ENCODE results near the gene RNF144A. TPM values are rescaled to one million over a fixed set of nuclear protein-coding genes. Genes with fewer than 3 reads are reported as not detected.

The RNF144A gene
- polyA plus RNA-seq, 3 donors, result 0.30 to 0.68 (median 0.48) TPM

DNA sequence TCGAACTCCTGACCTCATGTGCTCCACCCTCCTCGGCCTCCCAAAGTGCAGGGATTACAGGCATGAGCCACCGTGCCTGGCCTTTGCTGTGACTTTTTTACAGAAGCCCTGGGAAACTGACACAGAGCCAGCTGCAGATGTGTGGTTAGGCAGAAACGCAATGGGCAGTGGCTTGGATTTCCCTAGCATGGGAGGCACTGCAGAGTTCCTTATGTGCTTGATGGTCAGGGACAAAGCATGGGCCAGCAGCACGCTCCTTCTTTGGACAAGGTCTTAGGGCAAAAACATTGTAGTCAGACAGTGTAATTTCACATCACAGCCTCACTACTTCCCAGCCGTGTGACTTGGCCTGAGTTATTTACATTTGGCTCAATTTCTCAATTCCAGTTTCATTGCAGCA is 153.9 kb downstream of the RNF144A start:
- Histone ChIP-seq H3K27ac (ENCODE audit: low read depth in 1 of 2, low read length in 2 of 2) (peak overlapping the region; percentile 48 to 90), H3K4me1 (ENCODE audit: control insufficient read depth in 1 of 2, insufficient read depth in 2 of 2, low read length in 2 of 2) (peaks cover 34 to 38% of the 10 kb centered on the region in 2 donors), H2AFZ (ENCODE audit: insufficient read depth, low read depth, low read length, poor library complexity, severe bottlenecking) (no peak overlapping the region), H4K20me1 (ENCODE audit: insufficient read depth, low read length) (no peaks in the 10 kb centered on the region), H3K4me2 (replicated peaks; ENCODE audit: extremely low read depth, low read length, poor library complexity, severe bottlenecking) (no peak overlapping the region), H3K36me3 (replicated peaks in 1 of 2; ENCODE audit: control insufficient read depth in 1 of 2, insufficient read depth in 2 of 2, low read length in 2 of 2) (no peaks in the 10 kb centered on the region), H3K9ac (ENCODE audit: insufficient read depth, low read length, poor library complexity, severe bottlenecking) (no peak overlapping the region), H3K79me2 (ENCODE audit: insufficient read depth, low read length) (no peaks in the 10 kb centered on the region), H3K4me3 (replicated peaks in 1 of 3; ENCODE audit: low read depth in 2 of 3, low read length in 3 of 3) (no peak overlapping the region), H3K27me3 (ENCODE audit: control insufficient read depth in 2 of 2, insufficient read depth in 2 of 2, low read length in 2 of 2) (no peaks in the 10 kb centered on the region), H3K9me3 (replicated peaks in 1 of 2; ENCODE audit: control insufficient read depth in 1 of 2, insufficient read depth in 1 of 2, low read length in 2 of 2) (peaks cover 0 to 11% of the 10 kb centered on the region in 2 donors)
- H3K27ac Mint-ChIP-seq, result peak overlapping the region; percentile 85 to 95 (median 91)
- TF ChIP-seq, protein P1, sequence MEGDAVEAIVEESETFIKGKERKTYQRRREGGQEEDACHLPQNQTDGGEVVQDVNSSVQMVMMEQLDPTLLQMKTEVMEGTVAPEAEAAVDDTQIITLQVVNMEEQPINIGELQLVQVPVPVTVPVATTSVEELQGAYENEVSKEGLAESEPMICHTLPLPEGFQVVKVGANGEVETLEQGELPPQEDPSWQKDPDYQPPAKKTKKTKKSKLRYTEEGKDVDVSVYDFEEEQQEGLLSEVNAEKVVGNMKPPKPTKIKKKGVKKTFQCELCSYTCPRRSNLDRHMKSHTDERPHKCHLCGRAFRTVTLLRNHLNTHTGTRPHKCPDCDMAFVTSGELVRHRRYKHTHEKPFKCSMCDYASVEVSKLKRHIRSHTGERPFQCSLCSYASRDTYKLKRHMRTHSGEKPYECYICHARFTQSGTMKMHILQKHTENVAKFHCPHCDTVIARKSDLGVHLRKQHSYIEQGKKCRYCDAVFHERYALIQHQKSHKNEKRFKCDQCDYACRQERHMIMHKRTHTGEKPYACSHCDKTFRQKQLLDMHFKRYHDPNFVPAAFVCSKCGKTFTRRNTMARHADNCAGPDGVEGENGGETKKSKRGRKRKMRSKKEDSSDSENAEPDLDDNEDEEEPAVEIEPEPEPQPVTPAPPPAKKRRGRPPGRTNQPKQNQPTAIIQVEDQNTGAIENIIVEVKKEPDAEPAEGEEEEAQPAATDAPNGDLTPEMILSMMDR (IDR thresholded peaks at IDR 0.05), result no peak
- H3K9me3 Mint-ChIP-seq, result peaks cover 8 to 23% (median 15%) of the 10 kb centered on the region in 7 donors
- DNase-seq, result peak in 2 of 3 donors; percentile 21 to 57
- H3K4me3 Mint-ChIP-seq, result no peak overlapping the region
- peaks cover 7 to 16% of the 10 kb centered on the region in 2 donors for H3K36me3 Mint-ChIP-seq
- H3K4me1 Mint-ChIP-seq, result peaks cover 43% of the 10 kb centered on the region
- 80% methylated on average over 4 of the region's 6 CpGs for WGBS (ENCODE audit: insufficient coverage)
- intact Hi-C loops (cut with micrococcal nuclease), result no loop called here
- peaks cover 0 to 4% (median 1%) of the 10 kb centered on the region in 3 donors for H3K27me3 Mint-ChIP-seq (ENCODE audit: low read depth in 3 of 3)

DNA sequence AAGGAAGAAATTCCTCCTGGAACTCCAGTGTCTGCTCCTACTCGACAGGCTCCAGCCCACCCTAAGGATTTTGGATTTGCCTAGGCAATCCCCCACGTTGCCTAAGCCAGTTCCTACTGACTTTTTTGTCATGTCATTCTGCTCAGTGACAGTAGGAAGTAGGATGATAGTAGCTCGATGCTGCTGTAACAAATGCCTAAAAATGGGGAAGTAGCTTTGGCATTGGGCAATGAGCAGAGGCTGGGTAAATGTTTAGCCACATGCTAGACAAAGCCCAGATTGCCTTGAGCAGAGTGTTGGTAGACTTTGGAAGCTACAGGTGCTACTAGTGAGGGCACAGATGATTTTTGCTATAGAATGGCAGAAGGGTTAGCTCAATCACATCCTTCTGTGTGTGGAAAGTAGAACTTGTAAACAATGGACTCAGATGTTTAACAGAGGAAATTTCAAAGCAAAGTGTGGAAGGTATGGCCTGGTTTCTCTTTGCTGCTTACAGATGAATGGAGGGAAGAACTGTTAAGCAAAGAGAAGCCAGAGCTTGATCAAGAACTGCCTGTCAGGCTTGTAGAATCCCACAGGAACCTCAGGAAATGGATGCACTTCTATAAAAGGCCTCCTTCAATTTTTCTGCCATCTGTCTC is 154.8 kb downstream of the RNF144A start:
- peaks cover 0 to 4% (median 1%) of the 10 kb centered on the region in 3 donors for H3K27me3 Mint-ChIP-seq (ENCODE audit: low read depth in 3 of 3)
- Histone ChIP-seq H4K20me1 (ENCODE audit: insufficient read depth, low read length) (no peaks in the 10 kb centered on the region), H3K27me3 (ENCODE audit: control insufficient read depth in 2 of 2, insufficient read depth in 2 of 2, low read length in 2 of 2) (no peaks in the 10 kb centered on the region), H3K9ac (ENCODE audit: insufficient read depth, low read length, poor library complexity, severe bottlenecking) (no peak overlapping the region), H3K4me2 (replicated peaks; ENCODE audit: extremely low read depth, low read length, poor library complexity, severe bottlenecking) (no peak overlapping the region), H3K4me3 (replicated peaks in 1 of 3; ENCODE audit: low read depth in 2 of 3, low read length in 3 of 3) (no peak overlapping the region), H3K27ac (ENCODE audit: low read depth in 1 of 2, low read length in 2 of 2) (peak overlapping the region; percentile 56 to 90), H3K79me2 (ENCODE audit: insufficient read depth, low read length) (no peaks in the 10 kb centered on the region), H3K4me1 (ENCODE audit: control insufficient read depth in 1 of 2, insufficient read depth in 2 of 2, low read length in 2 of 2) (peaks cover 34 to 38% of the 10 kb centered on the region in 2 donors), H3K9me3 (replicated peaks in 1 of 2; ENCODE audit: control insufficient read depth in 1 of 2, insufficient read depth in 1 of 2, low read length in 2 of 2) (peaks cover 0 to 11% of the 10 kb centered on the region in 2 donors), H3K36me3 (replicated peaks in 1 of 2; ENCODE audit: control insufficient read depth in 1 of 2, insufficient read depth in 2 of 2, low read length in 2 of 2) (no peaks in the 10 kb centered on the region), H2AFZ (ENCODE audit: insufficient read depth, low read depth, low read length, poor library complexity, severe bottlenecking) (no peak overlapping the region)
- H3K36me3 Mint-ChIP-seq, result peaks cover 7 to 16% of the 10 kb centered on the region in 2 donors
- peaks cover 8 to 23% (median 15%) of the 10 kb centered on the region in 7 donors for H3K9me3 Mint-ChIP-seq
- H3K27ac Mint-ChIP-seq, result peak overlapping the region; percentile 85 to 95 (median 91)
- WGBS (ENCODE audit: insufficient coverage), result 7% methylated on average over 3 of the region's 3 CpGs
- DNase-seq, result peak; percentile 85 to 94 (median 91)
- H3K4me3 Mint-ChIP-seq, result no peak overlapping the region
- intact Hi-C loops (cut with micrococcal nuclease), result no loop called here
- H3K4me1 Mint-ChIP-seq, result peaks cover 43% of the 10 kb centered on the region
- TF ChIP-seq, protein P1 (IDR thresholded peaks at IDR 0.05), result no peak

Measured in CD14-positive monocyte (primary cell).